Dermis microvascular lymphatic vessel endothelial cell (primary cell): ENCODE measurements around the gene KRT2. TPM values are rescaled to one million over a fixed set of nuclear protein-coding genes. Genes with fewer than 3 reads are reported as not detected.

Source experiments
- DNase-seq, 2 donors: peaks; one replicate each; pipeline versions ENCODE4 v3.0.0 to v3.0.0-alpha.2; 2010; ENCODE audit warnings: low read depth in 2 of 2
- total RNA-seq: library from RNA; depleted of rRNA; stranded (reverse); fragments of >200 nt; gene quantifications from 2 replicates; pipeline ENCODE4 v1.2.1, GENCODE V29; 2014

Gene KRT2
- not detected in 2 replicates for total RNA-seq

DNA sequence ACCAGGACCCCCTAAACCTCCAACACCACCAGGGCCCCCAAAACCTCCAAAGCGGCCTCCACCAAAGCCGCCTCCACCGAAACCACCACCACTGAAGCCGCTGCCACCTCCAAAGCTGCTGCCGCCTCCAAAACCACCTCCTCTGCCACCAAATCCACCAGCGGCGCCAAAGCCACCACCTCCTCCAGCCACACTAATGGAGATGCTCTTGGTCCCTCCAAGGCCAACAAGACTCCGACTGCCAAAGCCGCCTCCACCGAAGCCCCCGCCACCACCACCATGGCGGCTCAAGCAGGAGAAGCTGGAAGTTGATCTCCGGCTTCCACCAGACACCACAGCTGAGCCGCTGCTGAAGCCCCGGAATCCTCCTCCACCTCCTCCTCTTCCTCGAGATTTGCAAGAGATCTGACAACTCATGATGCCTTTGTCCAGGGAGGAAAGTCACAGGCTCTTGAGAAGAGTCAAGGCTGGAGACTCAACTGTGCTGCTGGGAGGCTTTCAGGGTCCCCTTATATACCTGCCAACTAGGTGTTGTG is at the start of gene KRT2:
Gene KRT2, minus strand, starts transcription at position 486 of the 536 bp plus-strand sequence. Its CDS starts 69 bp downstream, at position 417.
- no peak for DNase-seq

DNA sequence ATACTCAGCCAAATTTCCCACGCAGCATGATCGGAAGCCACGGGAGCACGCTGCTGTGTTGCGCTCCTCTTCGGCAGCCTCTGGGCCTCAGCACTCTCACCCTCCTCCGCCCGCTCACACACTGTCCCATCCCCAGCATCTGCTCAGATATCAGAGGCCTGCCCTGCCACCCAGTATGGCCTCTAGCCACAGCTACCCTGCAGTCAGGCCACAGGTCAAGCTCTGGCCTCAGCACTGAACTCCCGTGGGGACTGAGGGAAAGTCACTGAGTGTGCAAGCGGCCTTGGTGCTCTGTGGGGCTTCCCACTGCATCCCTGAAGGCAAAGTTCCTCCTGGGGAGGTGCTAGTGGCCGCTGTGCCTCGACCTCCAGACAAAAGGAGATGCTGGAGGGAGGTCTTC is 49.3 kb upstream of the KRT2 start:
- DNase-seq, result no peak

DNA sequence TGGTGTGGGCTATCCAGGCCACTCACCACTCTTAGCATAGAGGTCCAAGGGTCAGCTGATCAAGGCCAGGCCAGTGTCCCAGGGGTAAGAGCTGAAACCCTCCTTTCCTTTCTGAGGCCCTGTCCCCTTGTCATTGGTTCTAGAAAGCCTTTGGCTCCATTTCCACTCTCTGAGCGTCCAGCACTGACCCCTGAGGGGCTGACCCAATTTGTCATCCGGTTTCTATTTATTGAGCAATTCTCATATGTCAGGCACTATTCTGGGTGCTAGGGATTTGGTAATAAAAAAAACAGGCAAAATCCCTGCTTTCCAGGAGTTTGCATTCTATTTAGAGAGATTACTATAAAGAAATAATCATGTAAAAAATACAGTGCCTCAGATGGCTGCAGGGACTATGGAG is 47.9 kb upstream of the KRT2 start:
- DNase-seq, result no peak

DNA sequence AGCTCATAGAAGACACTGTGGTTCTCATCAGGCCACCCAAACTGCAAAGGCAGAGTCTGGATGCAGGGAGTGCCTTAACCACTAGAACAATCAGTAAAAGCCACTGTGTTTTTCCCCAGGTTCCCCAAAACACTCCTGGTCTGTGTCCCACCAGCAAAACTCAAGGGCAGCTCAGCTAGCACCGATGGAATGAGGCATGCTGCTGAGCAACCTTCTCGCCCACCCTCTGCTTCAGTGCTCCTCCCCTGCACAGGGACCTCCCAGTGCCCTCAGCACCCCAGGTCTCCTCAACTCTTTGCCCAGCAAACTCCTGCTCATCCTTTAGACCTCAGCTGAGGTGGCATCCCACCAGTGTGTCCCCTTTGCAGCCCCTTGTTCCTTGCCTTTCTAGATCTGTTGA is 47.4 kb upstream of the KRT2 start:
- DNase-seq, result no peak

DNA sequence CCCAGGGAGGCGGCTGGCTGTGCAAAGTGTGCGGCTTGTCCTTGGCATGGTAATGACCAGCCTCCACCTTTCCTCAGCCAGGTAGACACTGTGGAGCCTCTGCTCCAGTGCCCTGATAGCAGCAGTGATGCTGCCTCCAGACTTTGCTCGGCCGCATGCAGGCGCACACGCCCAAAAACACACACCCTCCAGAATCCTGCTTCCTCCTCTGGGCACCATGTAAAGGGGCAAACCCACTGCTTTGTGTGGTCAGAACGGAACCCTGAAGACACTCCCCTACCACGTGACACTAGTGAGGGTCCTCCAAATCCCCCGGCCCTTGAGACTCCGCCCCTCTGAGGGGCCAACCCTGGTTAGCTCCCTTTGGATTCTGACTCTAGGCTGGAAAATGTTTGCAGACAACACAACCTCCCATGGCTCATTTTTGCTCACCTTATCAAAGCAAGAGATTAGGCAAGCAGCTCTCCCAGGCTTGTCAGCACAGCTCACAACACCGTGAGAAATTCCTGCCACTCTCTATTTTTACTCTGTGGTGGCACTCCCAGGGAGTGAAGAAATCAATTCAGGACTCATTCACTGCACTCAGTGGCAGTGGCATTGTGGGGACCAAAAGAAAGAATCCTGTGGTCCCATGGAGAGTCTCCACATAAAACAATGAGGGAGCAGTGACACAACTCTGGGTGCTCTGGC is 46.8 kb upstream of the KRT2 start:
- no peak for DNase-seq

DNA sequence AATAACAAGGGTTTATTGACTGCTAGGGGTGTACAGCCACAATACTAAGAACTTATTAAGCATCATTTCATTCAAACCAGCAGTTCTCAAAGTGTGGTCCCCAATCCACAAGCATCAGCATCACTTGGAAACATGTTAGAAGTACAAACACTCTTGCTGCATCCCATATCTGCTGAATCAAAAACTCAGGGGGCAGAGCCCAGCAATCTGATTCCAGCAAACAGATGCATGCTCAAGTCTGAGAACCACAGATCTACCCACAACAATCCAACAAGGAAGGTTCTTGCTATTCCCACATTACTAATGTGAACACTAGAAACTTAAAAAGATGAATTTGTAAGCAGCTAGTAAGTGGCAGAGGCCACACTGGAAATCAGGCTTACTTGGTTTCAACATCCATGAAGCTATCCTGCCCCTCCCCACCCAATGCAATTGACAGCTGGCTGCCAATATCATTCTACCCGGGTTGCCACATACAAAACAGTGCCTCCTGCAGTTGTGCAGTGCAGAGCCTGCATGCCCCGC is 45.1 kb upstream of the KRT2 start:
- no peak for DNase-seq

DNA sequence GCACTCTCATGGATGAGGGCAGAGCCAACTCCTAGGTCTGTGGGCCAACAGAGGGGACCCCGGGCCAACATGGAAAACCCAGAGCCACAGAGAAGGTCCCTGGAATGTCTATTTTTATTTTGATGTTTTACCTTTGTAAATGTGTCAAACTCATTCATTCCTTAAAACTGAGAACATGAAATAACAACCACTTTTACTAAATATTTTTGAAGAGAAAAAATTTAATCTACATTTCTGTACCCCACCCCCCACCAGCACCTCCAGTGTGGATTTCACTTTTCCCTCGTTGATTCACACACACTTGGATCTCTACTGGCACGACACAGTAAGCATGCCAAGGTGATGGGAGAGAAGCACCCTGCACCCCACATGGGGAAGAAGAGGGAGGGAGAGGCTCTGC is 44.6 kb upstream of the KRT2 start:
- no peak for DNase-seq

DNA sequence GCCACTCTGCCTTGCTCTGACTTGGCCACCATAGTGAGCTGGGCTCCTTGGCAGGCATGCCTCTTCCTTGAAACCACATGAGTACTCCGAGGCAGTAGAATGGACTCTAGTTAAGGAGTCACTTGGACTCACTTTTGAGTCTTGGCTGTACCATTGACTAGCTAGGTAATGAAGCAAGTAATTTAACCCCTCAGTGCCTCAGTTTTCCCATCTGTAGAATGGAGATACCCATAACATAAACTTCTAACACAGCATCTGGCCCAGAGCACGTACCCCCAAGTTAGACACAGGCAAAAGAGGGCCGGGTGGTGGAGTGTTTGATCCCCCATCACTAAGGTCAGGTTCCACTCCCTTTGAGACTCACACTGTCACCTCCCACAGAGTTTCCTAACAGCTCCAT is 43.0 kb upstream of the KRT2 start:
- DNase-seq, result no peak

DNA sequence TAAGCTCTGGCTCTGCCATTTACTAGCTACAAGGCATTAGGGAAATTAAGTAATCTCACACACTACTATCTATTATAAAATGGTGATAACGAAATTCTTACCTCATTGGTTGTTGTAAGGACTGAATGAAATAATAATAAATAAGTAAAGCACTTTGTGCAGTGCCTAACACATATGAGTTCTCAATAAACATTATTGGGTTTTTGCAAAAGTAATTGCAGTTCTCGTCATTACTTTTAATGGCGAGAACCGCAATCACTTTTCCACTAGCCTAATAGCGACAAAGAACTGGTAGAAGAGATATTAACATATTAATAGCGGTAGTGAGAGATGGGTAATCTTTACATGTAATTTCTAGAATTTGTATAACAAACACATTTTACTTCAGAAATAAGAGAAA is 42.1 kb upstream of the KRT2 start:
- no peak for DNase-seq

DNA sequence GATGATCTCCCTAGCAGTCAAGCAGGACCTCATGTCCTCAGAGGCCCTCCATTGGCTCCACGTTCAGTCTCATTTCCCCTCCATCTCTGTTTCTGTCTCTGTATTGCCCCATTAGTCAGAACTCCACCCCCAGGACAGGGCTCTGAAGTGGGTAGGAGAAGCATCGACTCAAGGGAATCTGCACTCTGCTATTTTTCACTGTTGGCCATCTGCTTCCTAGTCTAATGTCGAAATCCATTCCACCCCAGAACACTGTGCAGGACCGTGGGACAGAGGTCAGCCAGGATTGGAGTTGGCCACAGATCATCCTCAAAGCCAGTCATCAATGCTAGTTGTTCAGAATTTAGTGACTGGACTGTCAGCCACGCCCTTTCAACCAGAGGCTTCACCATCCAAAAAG is 41.2 kb upstream of the KRT2 start:
- no peak for DNase-seq

DNA sequence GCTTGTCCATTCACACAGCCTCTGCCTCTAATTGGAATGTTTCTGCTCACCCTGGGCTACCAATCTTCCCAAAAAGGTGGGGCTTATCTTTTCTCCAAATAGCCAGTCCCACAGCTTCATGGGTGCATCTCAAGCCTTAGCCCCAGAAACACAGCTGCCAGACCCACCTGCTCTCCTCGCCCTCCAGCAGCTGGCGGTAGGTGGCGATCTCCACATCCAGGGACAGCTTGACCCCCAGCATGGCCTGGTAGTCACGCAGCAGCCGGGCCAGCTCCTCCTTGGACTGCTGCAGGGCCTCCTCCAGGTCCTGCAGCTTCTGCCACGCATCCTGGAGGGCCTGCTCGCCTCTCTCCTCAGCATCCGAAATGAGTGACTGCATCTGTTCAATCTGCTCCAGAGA is 40.2 kb upstream of the KRT2 start:
- DNase-seq, result no peak

DNA sequence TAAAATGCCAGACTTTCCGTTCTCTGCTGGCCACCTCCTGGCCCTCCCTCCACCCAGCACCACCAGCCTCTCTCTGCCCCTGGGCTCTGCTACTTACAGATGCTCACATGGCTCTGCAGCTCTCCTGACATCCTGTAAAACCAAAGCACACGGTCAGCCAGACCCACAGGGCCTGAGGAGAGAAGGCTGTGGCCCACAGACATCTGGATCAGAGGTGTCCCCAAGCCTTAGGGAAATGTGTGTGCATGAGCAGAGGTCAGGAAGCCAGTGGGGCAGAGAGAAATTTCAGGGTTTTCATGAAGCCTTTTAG is 39.8 kb upstream of the KRT2 start:
- no peak for DNase-seq

DNA sequence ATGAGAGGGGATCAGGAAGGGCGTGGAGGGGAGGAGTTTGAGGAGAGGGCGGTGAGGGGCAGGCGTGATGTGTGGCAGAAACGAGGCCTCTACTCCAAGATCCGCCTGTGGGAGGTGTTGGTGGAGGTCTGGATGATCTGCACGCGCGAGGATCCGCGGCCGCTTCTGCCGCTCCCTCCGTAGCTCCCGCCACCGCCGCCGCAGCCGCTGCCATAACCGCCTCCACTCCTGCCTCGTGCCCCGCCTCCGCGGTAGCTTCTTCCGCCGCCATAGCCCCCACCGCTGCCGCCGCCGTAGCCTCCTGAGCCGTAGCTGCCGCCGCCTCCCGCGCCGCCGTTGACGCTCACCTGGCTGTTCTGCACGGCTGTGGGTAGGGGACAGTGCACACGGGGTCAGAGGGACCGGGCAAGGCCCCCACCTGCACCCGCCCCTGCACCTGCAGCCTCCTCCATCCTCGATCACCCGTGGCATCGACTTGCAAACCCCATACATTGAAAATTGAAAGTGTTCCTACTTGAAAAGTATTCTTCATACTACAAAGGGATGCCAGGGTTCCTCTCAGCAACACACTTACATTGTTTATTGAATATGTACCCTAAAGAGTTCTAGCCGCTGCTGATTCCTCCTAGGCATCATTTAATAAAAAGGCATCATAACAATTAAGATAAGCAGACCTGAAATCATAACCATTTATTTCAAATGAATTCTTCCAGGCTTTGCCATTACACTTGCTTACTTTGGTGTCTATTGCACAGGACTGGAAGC is 39.2 kb upstream of the KRT2 start:
- no peak for DNase-seq

DNA sequence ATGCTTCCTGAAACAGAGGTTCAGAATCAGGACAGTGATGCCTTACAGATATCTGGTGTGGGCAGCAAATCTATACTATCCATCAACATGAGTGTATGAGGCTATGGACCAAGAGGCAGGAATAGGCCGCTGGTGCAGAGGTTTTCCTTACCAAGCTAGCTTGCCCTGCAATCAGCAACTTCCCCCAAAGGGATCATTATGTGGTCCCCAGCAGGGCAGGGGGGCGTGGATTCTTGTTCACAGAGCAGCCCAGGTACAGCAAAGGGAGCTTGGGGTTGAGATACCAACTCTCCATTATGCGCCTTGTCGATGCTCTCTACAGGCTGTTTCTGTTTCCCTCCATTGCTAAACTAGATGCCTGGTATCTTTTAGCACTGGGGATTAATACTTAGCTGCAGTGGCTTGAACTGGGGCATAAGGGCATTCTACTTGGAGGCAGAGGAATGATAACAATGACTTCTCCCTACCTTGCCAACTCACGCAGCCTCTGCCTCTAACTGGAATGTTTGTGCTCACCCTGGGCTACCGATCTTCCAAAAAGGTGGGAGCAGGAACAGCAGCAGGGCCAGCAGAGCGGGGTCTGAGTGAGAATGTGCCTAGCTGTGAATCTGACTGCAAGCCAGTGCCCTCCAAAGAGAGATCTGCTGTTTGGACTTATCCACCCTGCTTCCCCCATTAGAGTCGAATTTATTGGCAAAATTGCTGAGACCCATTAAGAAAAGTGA is 38.5 kb upstream of the KRT2 start:
- no peak for DNase-seq

DNA sequence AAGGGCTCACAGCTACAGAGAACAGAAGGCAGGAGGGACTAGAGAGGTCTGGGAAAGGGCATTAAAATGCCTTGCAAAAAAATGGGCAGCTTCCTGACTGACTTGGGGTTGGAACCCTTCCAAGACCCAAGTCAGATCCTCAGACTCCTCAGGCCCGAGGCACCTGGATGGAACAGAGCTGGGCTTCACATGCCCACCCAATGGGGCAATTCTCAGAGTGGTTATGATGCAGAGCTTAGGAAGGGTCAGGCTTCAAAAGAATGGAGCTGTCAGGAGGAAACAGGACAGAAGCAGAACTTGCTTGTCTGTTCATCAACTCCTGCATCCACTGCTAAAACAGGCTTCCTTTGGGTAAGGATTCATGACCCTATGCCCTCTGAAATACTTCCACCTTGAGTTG is 37.9 kb upstream of the KRT2 start:
- no peak for DNase-seq

DNA sequence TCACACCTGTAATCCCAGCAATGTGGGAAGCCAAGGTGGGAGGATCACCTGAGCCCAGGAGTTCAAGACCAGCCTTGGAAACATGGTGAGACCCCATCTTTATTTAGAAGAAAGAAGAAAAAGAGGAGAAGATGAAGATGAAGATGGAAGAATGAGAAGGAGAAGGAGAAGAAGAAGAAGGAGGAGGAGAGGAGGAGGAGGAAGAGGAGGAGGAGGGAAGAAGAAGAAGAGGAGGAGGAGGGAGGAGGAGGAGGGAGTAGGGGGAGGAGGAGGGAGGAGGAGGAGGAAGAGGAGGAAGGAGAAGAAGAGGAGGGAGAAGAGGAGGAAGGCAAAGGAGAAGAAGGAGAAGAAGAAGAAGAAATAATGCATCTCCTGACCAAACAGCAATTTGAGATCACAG is 37.2 kb upstream of the KRT2 start:
- no peak for DNase-seq

DNA sequence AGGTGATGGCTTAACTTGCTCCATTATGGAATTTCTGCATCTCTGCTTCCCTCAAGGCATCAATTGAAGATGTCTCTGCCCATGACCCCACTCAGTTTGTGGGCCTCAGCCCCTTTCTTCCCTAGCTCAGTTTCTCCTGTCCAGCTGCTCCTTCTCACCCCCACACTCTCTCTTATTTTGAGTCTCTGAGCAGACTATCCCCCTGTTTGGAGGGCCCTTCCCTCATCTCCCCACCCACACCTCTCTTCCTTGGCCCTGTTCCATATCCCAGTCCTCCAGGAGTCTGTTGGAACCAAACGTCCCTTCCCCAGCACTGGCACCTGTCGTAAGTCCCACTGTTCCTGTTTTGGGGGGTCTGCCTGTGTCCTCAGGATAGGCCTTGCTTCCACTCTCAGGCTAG is 36.5 kb upstream of the KRT2 start:
- DNase-seq, result no peak

DNA sequence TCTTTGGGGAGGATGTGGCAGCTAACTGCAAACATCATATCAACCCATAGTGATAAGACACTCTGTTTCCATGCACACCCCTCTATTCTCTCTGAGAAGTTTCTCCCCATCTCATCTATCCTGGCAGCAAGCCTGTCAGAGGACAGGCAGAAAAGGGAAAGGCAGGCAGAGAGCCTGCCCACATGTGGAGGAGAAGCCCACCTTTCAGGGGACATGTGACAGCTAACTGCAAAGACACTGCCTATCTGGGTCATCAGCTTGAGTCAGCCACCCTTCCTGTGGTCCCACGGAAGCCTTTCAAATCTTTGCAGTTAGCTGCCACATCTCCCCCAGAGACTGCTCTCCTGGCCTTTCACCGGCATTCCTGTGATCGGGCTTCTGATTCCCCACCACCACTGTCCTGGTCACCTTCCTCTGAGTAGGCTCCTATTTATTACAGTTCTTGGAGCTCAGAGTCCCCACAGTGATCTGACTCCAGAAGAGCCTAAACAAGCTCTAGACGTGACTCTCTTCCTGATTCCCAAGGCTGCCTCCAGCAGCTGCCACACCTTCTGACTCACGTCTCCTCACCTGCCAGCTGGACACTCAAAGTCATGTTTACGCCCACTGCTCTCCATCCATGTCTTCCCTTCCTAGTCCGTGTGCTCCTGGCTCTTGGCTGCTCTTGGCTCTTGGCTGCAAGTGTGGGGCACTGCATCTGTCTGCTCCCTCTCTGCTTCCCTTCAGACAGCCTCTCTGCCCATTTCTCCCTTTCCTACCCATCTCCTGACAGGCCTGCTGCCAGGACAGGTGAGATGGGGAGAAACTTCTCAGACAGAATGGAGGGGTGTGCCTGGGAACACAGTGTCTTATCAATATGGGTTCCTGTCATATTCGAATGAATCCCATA is 35.7 kb upstream of the KRT2 start:
- DNase-seq, result no peak

DNA sequence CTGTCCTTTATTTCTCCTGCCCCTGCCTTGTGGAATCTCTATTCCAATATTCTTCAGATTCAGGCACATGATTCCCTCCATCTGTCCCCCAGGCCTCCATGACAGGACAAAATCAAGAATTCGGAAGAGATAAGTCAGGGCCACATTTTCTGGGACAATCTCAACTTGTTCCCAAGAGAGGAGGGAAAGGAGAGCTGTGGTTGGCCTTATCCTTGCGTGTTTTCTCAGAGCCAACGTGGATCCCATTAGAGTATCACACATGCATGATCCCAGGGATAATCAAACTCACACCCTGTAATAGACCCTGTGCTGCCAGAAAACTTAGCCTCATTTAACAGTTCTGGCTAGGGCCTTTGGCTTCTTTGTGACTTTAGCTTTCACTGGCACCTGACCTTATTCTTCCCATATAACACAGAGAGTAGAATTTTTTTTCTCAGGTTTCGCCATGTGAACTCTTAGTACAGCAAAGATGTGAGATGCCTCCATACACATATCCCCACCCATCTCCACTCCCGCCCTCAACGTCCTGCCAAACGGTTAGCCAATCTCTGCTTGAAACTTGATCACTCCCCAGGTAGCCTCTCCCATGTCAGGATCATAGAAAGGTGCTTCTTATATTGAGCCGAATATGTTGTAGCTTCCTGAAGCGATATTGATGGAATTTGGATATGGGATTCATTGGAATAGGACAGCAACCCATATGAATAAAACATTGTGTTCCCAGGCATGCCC is 34.9 kb upstream of the KRT2 start:
- no peak for DNase-seq

DNA sequence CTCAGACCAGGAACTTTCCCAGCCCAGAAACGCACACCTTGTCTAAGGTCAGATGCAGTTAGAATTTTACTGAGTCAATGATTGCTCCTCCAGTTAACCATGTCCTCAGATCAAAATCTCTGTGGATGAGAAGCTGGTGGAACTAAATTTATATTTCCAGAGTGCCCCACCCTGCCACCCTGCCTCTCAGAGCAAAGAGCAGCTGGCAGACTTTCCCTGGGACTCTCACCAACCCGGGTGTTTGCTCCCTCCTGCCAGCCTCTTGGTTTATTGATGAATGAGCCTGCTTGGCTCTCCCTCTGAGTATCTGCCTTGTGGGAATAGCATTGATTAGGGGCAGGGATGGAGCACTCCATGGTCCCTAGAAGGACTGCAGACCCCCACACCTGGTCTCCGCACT is 34.1 kb upstream of the KRT2 start:
- no peak for DNase-seq
